SIG-M5 treated with dmso at 0.1 percent for 504 hours (cell line): ENCODE data around the gene FPR2.
"Not testable (repeated sequence)": the region's sequence is repeated elsewhere in the genome, so short reads cannot be mapped to it uniquely, and the experiment has no call there.

ENCODE experiments used
- DNase-seq: peaks from one replicate; lab custom pipeline; 2025; ENCODE audit not compliant: unreplicated experiment; lab: John Stamatoyannopoulos, UW

Gene FPR2

GRCh38 chr19:51739466-51740213, 21.3 kb upstream of the FPR2 start:
- DNase-seq: no peak

- DNase-seq: no peak
Measured at GRCh38 chr19:51740356-51740755, 20.6 kb upstream of the FPR2 start.

GRCh38 chr19:51742789-51743188, 18.2 kb upstream of the FPR2 start:
- no peak for DNase-seq

GRCh38 chr19:51743405-51743804, 17.6 kb upstream of the FPR2 start:
- no peak for DNase-seq

- DNase-seq: no peak
Measured at GRCh38 chr19:51746731-51747130, 14.2 kb upstream of the FPR2 start.

GRCh38 chr19:51749979-51750378, 11.0 kb upstream of the FPR2 start:
- DNase-seq: no peak

GRCh38 chr19:51750400-51751094, 10.4 kb upstream of the FPR2 start:
- DNase-seq: no peak

- peak; percentile 64 for DNase-seq
Measured at GRCh38 chr19:51751655-51752054, 9.3 kb upstream of the FPR2 start, which contains the start of gene FPR1. Gene FPR1, minus strand, starts transcription at chr19:51751878. Its CDS starts 4,884 bp downstream, at chr19:51746994.

- DNase-seq: no peak
Measured at GRCh38 chr19:51754109-51754508, 6.9 kb upstream of the FPR2 start.

GRCh38 chr19:51754770-51755169, 6.2 kb upstream of the FPR2 start:
- DNase-seq: no peak

GRCh38 chr19:51755571-51755970, 5.4 kb upstream of the FPR2 start:
- DNase-seq: no peak

GRCh38 chr19:51761696-51762095, 716 bp downstream of the FPR2 start:
- DNase-seq: no peak

GRCh38 chr19:51765086-51765485, 4.1 kb downstream of the FPR2 start:
- no peak for DNase-seq

GRCh38 chr19:51766461-51766860, 5.5 kb downstream of the FPR2 start:
- DNase-seq: no peak

- no peak for DNase-seq
Measured at GRCh38 chr19:51771376-51772130, 10.6 kb downstream of the FPR2 start.

GRCh38 chr19:51772977-51773376, 12.0 kb downstream of the FPR2 start:
- DNase-seq: no peak

- DNase-seq: not testable (repeated sequence)
Measured at GRCh38 chr19:51776561-51776960, 15.6 kb downstream of the FPR2 start.

GRCh38 chr19:51777570-51778462, 16.8 kb downstream of the FPR2 start:
- peak; percentile 59 for DNase-seq

GRCh38 chr19:51779181-51779580, 18.2 kb downstream of the FPR2 start:
- DNase-seq: no peak

- no peak for DNase-seq
Measured at GRCh38 chr19:51779703-51780102, 18.7 kb downstream of the FPR2 start.

GRCh38 chr19:51780270-51780669, 19.3 kb downstream of the FPR2 start:
- DNase-seq: no peak
